SK-N-SH (cell line): Measurements from ENCODE around the gene CDKAL1. TPM values are rescaled to one million over a fixed set of nuclear protein-coding genes. Genes with fewer than 3 reads are reported as not detected.

ENCODE experiments used
- CTCF ChIA-PET: fragments of 300-600, 350-600 bp; formaldehyde crosslinking; extraction: SDS; loops from one replicate; lab custom pipeline; 2021; lab: Yijun Ruan, JAX
- POLR2A ChIA-PET: fragments of 350-600 bp; sonication (Branson Sonifier 250); formaldehyde crosslinking; extraction: SDS; loops from one replicate; lab custom pipeline; 2020; ENCODE audit warnings: antibody characterized with exemption, inconsistent platforms; lab: Yijun Ruan, JAX
- DNase-seq: peaks from one replicate; pipeline ENCODE4 v3.0.0; 2012
- H2AFZ ChIP-seq: fragments of 200-600 bp; sonication (generic); 2 replicates; pipeline ENCODE4 v1.8.1; 2016; ENCODE audit warnings: antibody characterized with exemption, mild to moderate bottlenecking, low read depth
- H3F3A ChIP-seq: fragments of 200-600 bp; sonication (generic); replicated peaks from 2 replicates; pipeline ENCODE3; 2016; ENCODE audit warnings: antibody characterized with exemption, mild to moderate bottlenecking; ENCODE audit not compliant: insufficient read depth
- H3K27ac ChIP-seq, 2 experiments: fragments of 200-500 bp in 1 of 2; fragments of 200-600 bp in 1 of 2; sonication (Bioruptor generic) in 1 of 2; sonication (generic), shearing (Covaris generic) in 1 of 2; 2 replicates each; pipeline versions ENCODE4 v1.5.1 to v1.6.1; 2014 to 2016; ENCODE audit warnings: low read depth in 2 of 2, inconsistent platforms in 1 of 2, low read length in 1 of 2, mild to moderate bottlenecking in 1 of 2, mixed read lengths in 1 of 2
- H3K27me3 ChIP-seq: fragments of 200-600 bp; sonication (generic), shearing (Covaris generic); 2 replicates; pipeline ENCODE4 v1.6.1; 2016; ENCODE audit warnings: mixed run types; ENCODE audit not compliant: insufficient read depth
- H3K36me3 ChIP-seq, 2 experiments: fragments of 200-500 bp in 1 of 2; fragments of 200-600 bp in 1 of 2; sonication (Bioruptor generic) in 1 of 2; sonication (generic) in 1 of 2; replicated peaks in 1 of 2; 2 replicates each; pipeline versions ENCODE3 to v1.5.1; 2014 to 2016; ENCODE audit warnings: low read length in 1 of 2, mild to moderate bottlenecking in 1 of 2; ENCODE audit not compliant: insufficient read depth in 2 of 2, control insufficient read depth in 1 of 2
- H3K4me1 ChIP-seq, 2 experiments: fragments of 200-500 bp in 1 of 2; fragments of 200-600 bp in 1 of 2; sonication (Bioruptor generic) in 1 of 2; sonication (generic), shearing (Covaris generic) in 1 of 2; 2 replicates each; pipeline versions ENCODE4 v1.5.1 to v1.6.1; 2014 to 2016; ENCODE audit warnings: low read depth in 1 of 2, low read length in 1 of 2, mixed run types in 1 of 2; ENCODE audit not compliant: insufficient read depth in 2 of 2, control insufficient read depth in 1 of 2
- H3K4me2 ChIP-seq: fragments of 200-600 bp; sonication (generic), shearing (Covaris generic); 2 replicates; pipeline ENCODE4 v1.6.1; 2017; ENCODE audit warnings: mixed run types
- H3K4me3 ChIP-seq, 2 experiments: fragments of 200-500 bp in 1 of 2; fragments of 200-600 bp in 1 of 2; sonication (Bioruptor generic) in 1 of 2; sonication (generic), shearing (Covaris generic) in 1 of 2; 2 replicates each; pipeline versions ENCODE4 v1.5.1 to v1.8.1; 2014 to 2016; ENCODE audit warnings: low read depth in 2 of 2, inconsistent platforms in 1 of 2, low read length in 1 of 2, mild to moderate bottlenecking in 1 of 2, mixed read lengths in 1 of 2, moderate library complexity in 1 of 2
- H3K79me2 ChIP-seq: fragments of 200-600 bp; sonication (generic); 2 replicates; pipeline ENCODE4 v1.8.1; 2017; ENCODE audit warnings: mild to moderate bottlenecking; ENCODE audit not compliant: insufficient read depth
- H3K9ac ChIP-seq: fragments of 200-600 bp; sonication (generic); 2 replicates; pipeline ENCODE4 v1.6.1; 2017; ENCODE audit warnings: mixed run types
- H3K9me2 ChIP-seq: fragments of 200-600 bp; sonication (generic); 2 replicates; pipeline ENCODE4 v1.6.1; 2017; ENCODE audit warnings: mixed run types
- H3K9me3 ChIP-seq: fragments of 200-600 bp; sonication (generic); 2 replicates; pipeline ENCODE4 v1.6.1; 2017; ENCODE audit warnings: mixed run types, mild to moderate bottlenecking, moderate library complexity
- H4K20me1 ChIP-seq: fragments of 200-600 bp; sonication (generic); 2 replicates; pipeline ENCODE4 v1.6.1; 2017; ENCODE audit warnings: mild to moderate bottlenecking, mixed run types; ENCODE audit not compliant: insufficient read depth
- CHD2 ChIP-seq: fragments of 150-350 bp; IDR thresholded peaks from 2 replicates; pipeline ENCODE4 v1.6.1; 2018; ENCODE audit warnings: low read length; ENCODE audit not compliant: partially characterized antibody
- EP300 ChIP-seq, 2 experiments: IDR thresholded peaks; 2 replicates each; pipeline versions ENCODE4 v1.4.0 to v1.6.1; 2012; ENCODE audit warnings: borderline replicate concordance in 1 of 2, low read depth in 1 of 2, low read length in 1 of 2
- FOSL2 ChIP-seq: IDR thresholded peaks from 2 replicates; pipeline ENCODE4 v1.4.0; 2012; ENCODE audit warnings: low read depth, mild to moderate bottlenecking, moderate library complexity, borderline replicate concordance
- FOXM1 ChIP-seq: IDR thresholded peaks from 2 replicates; pipeline ENCODE4 v1.4.0; 2012; ENCODE audit warnings: low read depth, mild to moderate bottlenecking
- GATA2 ChIP-seq: sonication (generic); formaldehyde crosslinking; IDR thresholded peaks from 2 replicates; pipeline ENCODE4 v1.5.0; 2020; ENCODE audit warnings: mild to moderate bottlenecking, missing genetic modification reagents
- IRF3 ChIP-seq: fragments of 150-350 bp; IDR thresholded peaks from 2 replicates; pipeline ENCODE4 v1.6.1; 2016; ENCODE audit warnings: mild to moderate bottlenecking, low read depth, low read length
- MEF2A ChIP-seq: IDR thresholded peaks from 2 replicates; pipeline ENCODE4 v1.4.0; 2012; ENCODE audit warnings: low read depth, borderline replicate concordance
- NFIC ChIP-seq: IDR thresholded peaks from 2 replicates; pipeline ENCODE4 v1.4.0; 2012; ENCODE audit warnings: borderline replicate concordance
- PBX3 ChIP-seq: IDR thresholded peaks from 2 replicates; pipeline ENCODE4; 2012
- POLR2AphosphoS5 ChIP-seq: IDR thresholded peaks from 2 replicates; pipeline ENCODE4 v1.6.1; 2012; ENCODE audit warnings: low read depth, low read length
- RAD21 ChIP-seq: IDR thresholded peaks from 2 replicates; pipeline ENCODE4 v1.6.1; 2012; ENCODE audit warnings: mild to moderate bottlenecking, low read length
- REST ChIP-seq: IDR thresholded peaks from 2 replicates; pipeline ENCODE4 v1.6.1; 2012; ENCODE audit warnings: mild to moderate bottlenecking, low read depth, low read length, moderate library complexity
- RFX5 ChIP-seq: IDR thresholded peaks from 2 replicates; pipeline ENCODE4 v1.6.1; 2012; ENCODE audit warnings: mild to moderate bottlenecking, improper control_type of control experiment, low read length
- RXRA ChIP-seq: IDR thresholded peaks from 2 replicates; pipeline ENCODE4 v1.4.0; 2012; ENCODE audit warnings: low read depth, mild to moderate bottlenecking, borderline replicate concordance
- SMC3 ChIP-seq: IDR thresholded peaks from 2 replicates; pipeline ENCODE4 v1.6.1; 2012; ENCODE audit warnings: low read depth, low read length, improper control_type of control experiment
- TAF1 ChIP-seq: IDR thresholded peaks from 2 replicates; pipeline ENCODE4 v1.6.1; 2012; ENCODE audit warnings: low read depth, mild to moderate bottlenecking, low read length, moderate library complexity, borderline replicate concordance
- TCF12 ChIP-seq: IDR thresholded peaks from 2 replicates; pipeline ENCODE4 v1.4.0; 2012
- TEAD4 ChIP-seq: IDR thresholded peaks from 2 replicates; pipeline ENCODE4 v1.4.0; 2012; ENCODE audit warnings: mild to moderate bottlenecking, borderline replicate concordance; ENCODE audit not compliant: insufficient read depth
- USF1 ChIP-seq: IDR thresholded peaks from 2 replicates; pipeline ENCODE4 v1.4.0; 2012; ENCODE audit warnings: low read depth, borderline replicate concordance
- YY1 ChIP-seq: IDR thresholded peaks from 2 replicates; pipeline ENCODE4 v1.4.0; 2012; ENCODE audit warnings: low read depth, mild to moderate bottlenecking
- WGBS: methylation state at CpG from one replicate; pipeline ENCODE4 v1.1.6; 2017; ENCODE audit warnings: low lambda C conversion rate; 5-methylcytosine and 5-hydroxymethylcytosine counted together
- polyA plus RNA-seq, 3 experiments: library from polyadenylated mRNA; depleted of rRNA; stranded (reverse); fragments of >200 nt; gene quantifications; 2 replicates each; pipeline ENCODE4 v1.2.3, GENCODE V29; 2012

The CDKAL1 gene
- polyA plus RNA-seq, 1 of the 3 experiments (the other 2 are of a cell fraction) = 2.6 TPM

DNA sequence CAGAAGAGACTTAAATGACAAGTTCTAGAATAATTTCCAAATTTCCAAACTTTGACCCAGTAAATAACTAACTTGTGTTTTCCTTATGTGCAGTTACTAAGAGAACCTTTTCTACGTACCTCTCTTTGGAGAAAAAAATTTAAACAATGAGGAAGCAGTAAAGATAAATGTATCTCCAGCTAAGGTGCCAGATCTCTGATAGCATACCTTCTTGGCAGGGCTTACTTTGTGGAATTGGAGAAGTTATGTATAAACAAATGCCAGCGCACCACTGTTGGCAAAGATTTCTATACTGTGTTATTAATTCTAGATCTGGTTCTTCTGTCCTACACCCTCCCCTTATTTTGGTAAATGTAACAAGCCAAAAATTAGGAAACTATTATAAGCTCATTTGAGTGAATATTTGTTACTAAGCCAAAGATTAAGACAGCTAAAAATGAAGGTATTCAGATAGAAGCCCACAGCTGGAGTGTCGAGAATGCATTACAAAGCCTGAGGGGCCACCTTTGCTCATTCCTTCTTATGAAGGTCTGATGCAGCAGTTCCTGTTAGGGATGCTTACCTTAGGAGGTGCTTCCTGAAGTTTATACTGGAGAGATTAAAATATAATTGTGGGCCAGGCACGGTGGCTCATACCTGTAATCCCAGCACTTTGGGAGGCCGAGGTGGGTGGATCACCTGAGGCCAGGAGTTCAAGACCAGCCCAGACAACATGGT, 686.2 kb downstream of the CDKAL1 start (continued):
- TF ChIP-seq REST (no peak), MEF2A (no peak), USF1 (no peak), FOSL2 (no peak), POLR2AphosphoS5 (no peak), GATA2 (CRISPR knock-in tag) (no peak), SMC3 (no peak), TAF1 (no peak), FOXM1 (no peak), TEAD4 (no peak)
- TF ChIP-seq, all 33 proteins: peak for 0

DNA sequence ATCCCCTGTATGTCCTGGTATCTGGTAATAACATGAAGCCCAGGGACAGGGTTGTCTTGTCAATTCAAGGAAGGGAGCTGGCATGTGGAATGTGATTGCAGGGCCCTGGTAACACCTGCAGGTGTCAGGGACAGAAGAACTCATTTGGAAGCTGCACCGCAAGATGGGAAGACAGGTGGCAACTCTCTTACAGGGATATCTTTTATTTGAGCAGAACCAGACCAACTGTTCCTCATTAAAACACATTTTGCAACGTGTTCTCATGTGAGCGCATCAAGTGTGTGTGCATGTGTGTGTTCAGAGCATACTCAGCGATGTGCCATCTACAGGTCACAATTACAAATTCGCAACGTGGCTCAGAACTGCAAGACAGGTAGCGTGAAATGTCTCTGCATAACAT, 688.4 kb downstream of the CDKAL1 start:
- Histone ChIP-seq H3F3A (no peaks in the 10 kb centered on the region), H3K27me3 (no peaks in the 10 kb centered on the region), H3K27ac (peak overlapping the region in 1 of 2 experiments; percentile 53; a peak in 2 of 4 replicates), H3K4me2 (no peak overlapping the region), H4K20me1 (no peaks in the 10 kb centered on the region), H3K9ac (no peak overlapping the region), H3K79me2 (no peaks in the 10 kb centered on the region), H3K9me3 (no peaks in the 10 kb centered on the region), H3K4me1 (peaks cover 0 to 7% of the 10 kb centered on the region in 2 experiments; a peak in 3 of 4 replicates), H3K36me3 (no peaks in the 10 kb centered on the region), H2AFZ (no peak overlapping the region), H3K9me2 (no peaks in the 10 kb centered on the region), H3K4me3 (no peak overlapping the region)
- CTCF ChIA-PET = interaction anchor here (0.9 kb wide), 1 partner anchor 21 kb away, joined by 3 read pairs; no protein-coding TSS in a partner anchor
- DNase-seq = no peak
- 91% methylated on average over 6 of the region's 7 CpGs for WGBS
- POLR2A ChIA-PET = no interaction called here
- TF ChIP-seq REST = no peak
- TF ChIP-seq TEAD4 = no peak
- TF ChIP-seq TCF12 = no peak
- TF ChIP-seq PBX3 = no peak
- TF ChIP-seq EP300 (IDR thresholded peaks at IDR 0.05; ENCODE audit: borderline replicate concordance in 1 of 2, low read depth in 1 of 2, low read length in 1 of 2) = no peak
- TF ChIP-seq RXRA = no peak
- TF ChIP-seq IRF3 = no peak
- TF ChIP-seq YY1 = no peak
- TF ChIP-seq GATA2 (CRISPR knock-in tag) = no peak
- TF ChIP-seq RFX5 = no peak
- no peak for TF ChIP-seq NFIC
- TF ChIP-seq CHD2 = no peak
- TF ChIP-seq POLR2AphosphoS5 = no peak
- TF ChIP-seq RAD21 = no peak
- TF ChIP-seq TAF1 = no peak
